GM12878 (cell line): ENCODE measurements around the gene SPDL1. TPM values are rescaled to one million over a fixed set of nuclear protein-coding genes. Genes with fewer than 3 reads are reported as not detected.

Experiments
- ATF7 ChIP-seq: fragments of 450-650 bp; IDR thresholded peaks from 2 replicates; pipeline ENCODE4 v1.6.1; 2016; ENCODE audit warnings: low read depth, mild to moderate bottlenecking
- CHD2 ChIP-seq: IDR thresholded peaks from 2 replicates; pipeline ENCODE4 v1.6.1; 2011; ENCODE audit warnings: low read depth, low read length, improper control_type of control experiment, borderline replicate concordance
- E4F1 ChIP-seq: fragments of 450-650 bp; IDR thresholded peaks from 2 replicates; pipeline ENCODE4 v1.6.1; 2018; ENCODE audit warnings: borderline replicate concordance, mild to moderate bottlenecking; ENCODE audit not compliant: partially characterized antibody
- ELK1 ChIP-seq: IDR thresholded peaks from 2 replicates; pipeline ENCODE4 v1.6.1; 2012; ENCODE audit warnings: low read depth, low read length, improper control_type of control experiment
- GATAD2B ChIP-seq: fragments of 450-650 bp; conservative IDR thresholded peaks from 2 replicates; pipeline ENCODE4 v1.6.1; 2017; ENCODE audit warnings: low read depth, mild to moderate bottlenecking, moderate library complexity
- HDGF ChIP-seq: fragments of 450-650 bp; IDR thresholded peaks from 2 replicates; pipeline ENCODE4 v1.6.1; 2016; ENCODE audit warnings: antibody characterized with exemption
- IKZF2 ChIP-seq, 2 experiments: fragments of 450-650 bp; IDR thresholded peaks; 2 replicates each; pipeline ENCODE4 v1.6.1; 2017; ENCODE audit warnings: mild to moderate bottlenecking in 2 of 2, moderate library complexity in 2 of 2
- JUND ChIP-seq: IDR thresholded peaks from 2 replicates; pipeline ENCODE4 v1.6.1; 2012; ENCODE audit warnings: low read depth, mild to moderate bottlenecking, low read length, improper control_type of control experiment, moderate library complexity
- MEF2B ChIP-seq: fragments of 450-650 bp; IDR thresholded peaks from 2 replicates; pipeline ENCODE4 v1.6.1; 2018; ENCODE audit warnings: mild to moderate bottlenecking, moderate library complexity; ENCODE audit not compliant: partially characterized antibody, poor library complexity, severe bottlenecking
- RB1 ChIP-seq: fragments of 450-650 bp; formaldehyde crosslinking; IDR thresholded peaks from 2 replicates; pipeline ENCODE4 v1.6.1; 2017; ENCODE audit warnings: mild to moderate bottlenecking, borderline replicate concordance
- SUZ12 ChIP-seq: fragments of 200-600 bp; sonication (generic); IDR thresholded peaks from one replicate; pipeline ENCODE4 v1.6.1; 2018; ENCODE audit warnings: antibody characterized with exemption, mild to moderate bottlenecking; ENCODE audit not compliant: unreplicated experiment
- TAF1 ChIP-seq: IDR thresholded peaks from 2 replicates; pipeline ENCODE4 v1.6.1; 2011; ENCODE audit warnings: mild to moderate bottlenecking, low read depth, low read length, borderline replicate concordance
- ZBTB4 ChIP-seq: fragments of 450-650 bp; formaldehyde crosslinking; IDR thresholded peaks from 2 replicates; pipeline ENCODE4 v1.4.0; 2022; ENCODE audit warnings: mild to moderate bottlenecking, moderate library complexity
- ZBTB40 ChIP-seq: fragments of 450-650 bp; IDR thresholded peaks from 2 replicates; pipeline ENCODE4 v1.6.1; 2016; ENCODE audit warnings: mild to moderate bottlenecking, moderate library complexity, borderline replicate concordance
- polyA plus RNA-seq, 11 experiments: library from polyadenylated mRNA; depleted of rRNA in 4 of 11; unstranded in 6 of 11; stranded (reverse) in 5 of 11; fragments of >200 nt; fragmentation: Nextera tagmentation in 4 of 11; fragmentation: Illumina TruSeq in 1 of 11; extraction: Ambion mirVana in 4 of 11; extraction: Trizol in 1 of 11; gene quantifications; 1 replicate in 1 of 11; 2 replicates in 10 of 11; pipeline versions ENCODE4 v1.2.1 to v1.2.3, GENCODE V29; 2011 to 2016; ENCODE audit warnings: inconsistent platforms in 2 of 11, missing spikeins in 2 of 11, low read depth in 1 of 11
- total RNA-seq, 4 experiments: library from RNA; depleted of rRNA in 3 of 4; stranded (reverse); fragments of >200 nt in 3 of 4; fragmentation: Illumina TruSeq in 1 of 4; extraction: Trizol in 1 of 4; gene quantifications; 2 replicates each; pipeline versions ENCODE4 v1.2.1 to v1.2.3, GENCODE V29; 2013 to 2021
- TF ChIP-seq, protein P1 (sequence below): fragments of 450-650 bp; IDR thresholded peaks from 2 replicates; pipeline ENCODE4 v1.6.1; 2016; ENCODE audit warnings: mild to moderate bottlenecking

Gene SPDL1
- total and polyA plus RNA-seq, 10 of the 15 experiments (the other 5 are each of a cell fraction or from before 2014, with no cell fraction given), result 34.2 to 69.9 (median 46.0) TPM

GRCh38 chr5:169637549-169638121 lies 54.1 kb downstream of the SPDL1 start (continued):
- peak; percentile 68; the same call in 1 of the 2 replicates for TF ChIP-seq ZBTB40
- peak; percentile 45 for TF ChIP-seq MEF2B
- TF ChIP-seq, protein P1, sequence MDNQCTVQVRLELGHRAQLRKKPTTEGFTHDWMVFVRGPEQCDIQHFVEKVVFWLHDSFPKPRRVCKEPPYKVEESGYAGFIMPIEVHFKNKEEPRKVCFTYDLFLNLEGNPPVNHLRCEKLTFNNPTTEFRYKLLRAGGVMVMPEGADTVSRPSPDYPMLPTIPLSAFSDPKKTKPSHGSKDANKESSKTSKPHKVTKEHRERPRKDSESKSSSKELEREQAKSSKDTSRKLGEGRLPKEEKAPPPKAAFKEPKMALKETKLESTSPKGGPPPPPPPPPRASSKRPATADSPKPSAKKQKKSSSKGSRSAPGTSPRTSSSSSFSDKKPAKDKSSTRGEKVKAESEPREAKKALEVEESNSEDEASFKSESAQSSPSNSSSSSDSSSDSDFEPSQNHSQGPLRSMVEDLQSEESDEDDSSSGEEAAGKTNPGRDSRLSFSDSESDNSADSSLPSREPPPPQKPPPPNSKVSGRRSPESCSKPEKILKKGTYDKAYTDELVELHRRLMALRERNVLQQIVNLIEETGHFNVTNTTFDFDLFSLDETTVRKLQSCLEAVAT, result peak; percentile 63
- TF ChIP-seq CHD2, result peak; percentile 90
- peak; percentile 23 for TF ChIP-seq E4F1
- TF ChIP-seq ELK1, result peak; percentile 76
- TF ChIP-seq RB1, result peak; percentile 11; the same call in 1 of the 2 replicates
- no peak for TF ChIP-seq GATAD2B
- 0 out of 4 replicates have a peak, but pooled peaks of 1 of the 2 experiments have one; percentile 17 for TF ChIP-seq IKZF2 (IDR thresholded peaks at IDR 0.05)
- TF ChIP-seq ATF7, result peak; percentile 25; the same call in 1 of the 2 replicates
- TF ChIP-seq TAF1, result peak; percentile 65; the same call in 1 of the 2 replicates
- TF ChIP-seq ZBTB4 (CRISPR knock-in tag), result no peak
- no peak for TF ChIP-seq SUZ12
- TF ChIP-seq JUND, result no peak
- TF ChIP-seq HDGF, result peak; percentile 68; the same call in 1 of the 2 replicates
